WTC11 (cell line): ENCODE data around the gene SLC36A4. TPM values are rescaled to one million over a fixed set of nuclear protein-coding genes. Genes with fewer than 3 reads are reported as not detected.

Experiments
- ATAC-seq: fragments of 200-7000 bp; cut with Tn5 transposase; 2 replicates; pipeline ENCODE4 v1.10.0; 2021; ENCODE audit warnings: mild to moderate bottlenecking, moderate library complexity
- CTCF ChIA-PET: fragments of 300-600 bp; sonication (Branson Sonifier 250); formaldehyde crosslinking; loops from one replicate; lab custom pipeline; 2021; ENCODE audit warnings: antibody characterized with exemption; lab: Charles Lee
- POLR2A ChIA-PET: fragments of 350-600 bp; sonication (Branson Sonifier 250); formaldehyde crosslinking; loops from one replicate; lab custom pipeline; 2021; ENCODE audit warnings: antibody characterized with exemption; lab: Charles Lee
- DNase-seq: peaks from one replicate; pipeline ENCODE4 v3.0.0; 2021; ENCODE audit warnings: low spot score
- H3K27ac Mint-ChIP-seq: 2 replicates; pipeline ENCODE4 v1.8.0; 2021; ENCODE audit warnings: mixed read lengths
- H3K27me3 Mint-ChIP-seq: 2 replicates; pipeline ENCODE4 v1.8.0; 2021; ENCODE audit warnings: low read depth, mild to moderate bottlenecking, moderate library complexity, mixed read lengths
- H3K36me3 Mint-ChIP-seq: 2 replicates; pipeline ENCODE4 v1.8.0; 2021; ENCODE audit warnings: mixed read lengths
- H3K4me1 Mint-ChIP-seq: 2 replicates; pipeline ENCODE4 v1.8.0; 2022; ENCODE audit warnings: mixed read lengths
- H3K4me3 Mint-ChIP-seq: 2 replicates; pipeline ENCODE4 v1.8.0; 2021; ENCODE audit warnings: mild to moderate bottlenecking, moderate library complexity, mixed read lengths
- H3K9me3 Mint-ChIP-seq: 2 replicates; pipeline ENCODE4 v1.8.0; 2021; ENCODE audit warnings: mixed read lengths
- CBFB ChIP-seq: sonication (generic); formaldehyde crosslinking; IDR thresholded peaks from 2 replicates; pipeline ENCODE4 v1.8.1; 2022; ENCODE audit warnings: mild to moderate bottlenecking, low read depth, missing genetic modification reagents
- CREB1 ChIP-seq: sonication (generic); formaldehyde crosslinking; IDR thresholded peaks from 2 replicates; pipeline ENCODE4 v1.8.0; 2023; ENCODE audit warnings: mild to moderate bottlenecking, missing genetic modification reagents
- CREM ChIP-seq: sonication (generic); formaldehyde crosslinking; IDR thresholded peaks from 2 replicates; pipeline ENCODE4 v1.8.1; 2022; ENCODE audit warnings: mild to moderate bottlenecking, missing genetic modification reagents, moderate library complexity
- ERG ChIP-seq: fragments of 250-450 bp; sonication (Bioruptor Pico); IDR thresholded peaks from 2 replicates; pipeline ENCODE4 v1.8.0; 2021; ENCODE audit warnings: mild to moderate bottlenecking
- ETV6 ChIP-seq: sonication (generic); formaldehyde crosslinking; IDR thresholded peaks from 2 replicates; pipeline ENCODE4 v1.8.1; 2022; ENCODE audit warnings: mild to moderate bottlenecking, missing genetic modification reagents
- IRF1 ChIP-seq: sonication (generic); formaldehyde crosslinking; IDR thresholded peaks from 2 replicates; pipeline ENCODE4 v1.8.0; 2023; ENCODE audit warnings: missing genetic modification reagents
- KAT7 ChIP-seq: sonication (generic); formaldehyde crosslinking; IDR thresholded peaks from 2 replicates; pipeline ENCODE4 v1.8.1; 2023; ENCODE audit warnings: missing genetic modification reagents, mild to moderate bottlenecking, borderline replicate concordance
- NFATC4 ChIP-seq: fragments of 250-450 bp; sonication (Bioruptor Pico); IDR thresholded peaks from 2 replicates; pipeline ENCODE4 v1.9.0; 2021; ENCODE audit warnings: mild to moderate bottlenecking
- NR1H2 ChIP-seq: sonication (generic); formaldehyde crosslinking; IDR thresholded peaks from 2 replicates; pipeline ENCODE4 v1.9.0; 2021; ENCODE audit warnings: mild to moderate bottlenecking, moderate library complexity, missing genetic modification reagents
- NR2C2 ChIP-seq: sonication (generic); formaldehyde crosslinking; IDR thresholded peaks from 2 replicates; pipeline ENCODE4 v1.8.0; 2022; ENCODE audit warnings: mild to moderate bottlenecking, missing genetic modification reagents
- NR3C1 ChIP-seq: sonication (generic); formaldehyde crosslinking; conservative IDR thresholded peaks from 2 replicates; pipeline ENCODE4 v1.8.1; 2023; ENCODE audit warnings: low read depth, mild to moderate bottlenecking, missing genetic modification reagents
- OVOL2 ChIP-seq: fragments of 250-450 bp; sonication (Bioruptor Pico); IDR thresholded peaks from 2 replicates; pipeline ENCODE4 v1.9.0; 2021; ENCODE audit warnings: mild to moderate bottlenecking, borderline replicate concordance
- PREB ChIP-seq: sonication (generic); formaldehyde crosslinking; IDR thresholded peaks from 2 replicates; pipeline ENCODE4 v1.8.1; 2022; ENCODE audit warnings: mild to moderate bottlenecking, missing genetic modification reagents, moderate library complexity, borderline replicate concordance
- PRRX2 ChIP-seq: fragments of 250-450 bp; sonication (Bioruptor Pico); IDR thresholded peaks from 2 replicates; pipeline ENCODE4 v1.8.0; 2021; ENCODE audit warnings: mild to moderate bottlenecking
- TEAD4 ChIP-seq: sonication (generic); formaldehyde crosslinking; IDR thresholded peaks from 2 replicates; pipeline ENCODE4 v1.8.0; 2022; ENCODE audit warnings: mild to moderate bottlenecking, missing genetic modification reagents
- USF2 ChIP-seq: sonication (generic); formaldehyde crosslinking; IDR thresholded peaks from 2 replicates; pipeline ENCODE4 v1.8.1; 2023; ENCODE audit warnings: mild to moderate bottlenecking, missing genetic modification reagents, moderate library complexity
- ZMAT4 ChIP-seq: fragments of 250-450 bp; sonication (Bioruptor Pico); IDR thresholded peaks from 2 replicates; pipeline ENCODE4 v1.9.0; 2021; ENCODE audit warnings: mild to moderate bottlenecking
- ZNF121 ChIP-seq: sonication (generic); formaldehyde crosslinking; IDR thresholded peaks from 2 replicates; pipeline ENCODE4 v1.8.0; 2023; ENCODE audit warnings: missing genetic modification reagents
- ZNF232 ChIP-seq: sonication (generic); formaldehyde crosslinking; IDR thresholded peaks from 2 replicates; pipeline ENCODE4 v1.8.0; 2022; ENCODE audit warnings: mild to moderate bottlenecking, missing genetic modification reagents
- ZNF396 ChIP-seq: fragments of 250-450 bp; sonication (Bioruptor Pico); IDR thresholded peaks from 2 replicates; pipeline ENCODE4 v1.8.0; 2021; ENCODE audit warnings: mild to moderate bottlenecking, moderate library complexity, borderline replicate concordance
- ZNF416 ChIP-seq: fragments of 250-450 bp; sonication (Bioruptor Pico); IDR thresholded peaks from 2 replicates; pipeline ENCODE4 v1.9.0; 2021; ENCODE audit warnings: mild to moderate bottlenecking, inconsistent platforms
- total RNA-seq: library from RNA; stranded (reverse); gene quantifications from 3 replicates; pipeline ENCODE4 v1.2.3, GENCODE V29; 2021

The SLC36A4 gene
- total RNA-seq, 1 experiment from 2014 or later = 27.9 TPM

GRCh38 chr11:93213622-93214021, 15.8 kb upstream of the SLC36A4 start (continued):
- TF ChIP-seq NR3C1 (CRISPR knock-in tag) (no peak), CREB1 (CRISPR knock-in tag) (no peak), ZNF232 (CRISPR knock-in tag) (no peak), ETV6 (no peak), NR1H2 (no peak), ERG (CRISPR knock-in tag) (no peak), CREM (CRISPR knock-in tag) (no peak)

- Mint-ChIP-seq H3K36me3 (no peaks in the 10 kb centered on the region), H3K4me1 (0 out of 2 replicates have a peak, but pooled peaks cover 2% of the 10 kb centered on the region), H3K27me3 (peaks cover 8% of the 10 kb centered on the region; the same call in 1 of the 2 replicates), H3K9me3 (peaks cover 7% of the 10 kb centered on the region), H3K27ac (no peak overlapping the region), H3K4me3 (no peak overlapping the region)
- TF ChIP-seq NFATC4 (CRISPR knock-in tag) = no peak
- TF ChIP-seq PRRX2 (CRISPR knock-in tag) = no peak
- TF ChIP-seq USF2 (CRISPR knock-in tag) = no peak
- TF ChIP-seq ZMAT4 (CRISPR knock-in tag) = no peak
- ChIA-PET CTCF (interaction anchor here (1.4 kb wide), 1 partner anchor 14 kb away, joined by 3 read pairs; no protein-coding TSS in a partner anchor), POLR2A (interaction anchor here (0.7 kb wide), 1 partner anchor 353 kb away, joined by 4 read pairs; no protein-coding TSS in a partner anchor)
- no peak for ATAC-seq
- DNase-seq = no peak
Measured at GRCh38 chr11:93212094-93212493, 14.3 kb upstream of the SLC36A4 start.

GRCh38 chr11:93209466-93209865, 11.7 kb upstream of the SLC36A4 start:
- Mint-ChIP-seq H3K4me3 (no peak overlapping the region), H3K36me3 (no peaks in the 10 kb centered on the region), H3K9me3 (peaks cover 7% of the 10 kb centered on the region), H3K4me1 (0 out of 2 replicates have a peak, but pooled peaks cover 2% of the 10 kb centered on the region), H3K27ac (no peak overlapping the region), H3K27me3 (peaks cover 8% of the 10 kb centered on the region; the same call in 1 of the 2 replicates)
- ChIA-PET CTCF (no interaction called here), POLR2A (no interaction called here)
- DNase-seq (no peak), ATAC-seq (no peak)
- TF ChIP-seq NR1H2 (no peak), NR2C2 (no peak), ZNF416 (CRISPR knock-in tag) (no peak), ZNF121 (CRISPR knock-in tag) (no peak), TEAD4 (CRISPR knock-in tag) (no peak), IRF1 (CRISPR knock-in tag) (no peak), ZNF396 (CRISPR knock-in tag) (no peak), OVOL2 (no peak), PREB (no peak), CBFB (no peak), KAT7 (CRISPR knock-in tag) (no peak), NFATC4 (CRISPR knock-in tag) (no peak)
